HG02884 (cell line): Measurements from ENCODE around the gene CDC42EP4.

Experiments used
- ATAC-seq: cut with Tn5 transposase; IDR thresholded peaks from one replicate; pipeline ENCODE4 v1.9.1; 2021; ENCODE audit warnings: mild to moderate bottlenecking, moderate library complexity; ENCODE audit not compliant: unreplicated experiment

The CDC42EP4 gene

GRCh38 chr17:73261952-73262675 is 49.7 kb downstream of the CDC42EP4 start:
- no peak for ATAC-seq

- ATAC-seq, result no peak
Observed at GRCh38 chr17:73261617-73261951, 50.2 kb downstream of the CDC42EP4 start, which contains the start of gene CPSF4L. TSS of gene CPSF4L (minus strand) at chr17:73261880. CDS start at chr17:73261818, 62 bp downstream.

DNA sequence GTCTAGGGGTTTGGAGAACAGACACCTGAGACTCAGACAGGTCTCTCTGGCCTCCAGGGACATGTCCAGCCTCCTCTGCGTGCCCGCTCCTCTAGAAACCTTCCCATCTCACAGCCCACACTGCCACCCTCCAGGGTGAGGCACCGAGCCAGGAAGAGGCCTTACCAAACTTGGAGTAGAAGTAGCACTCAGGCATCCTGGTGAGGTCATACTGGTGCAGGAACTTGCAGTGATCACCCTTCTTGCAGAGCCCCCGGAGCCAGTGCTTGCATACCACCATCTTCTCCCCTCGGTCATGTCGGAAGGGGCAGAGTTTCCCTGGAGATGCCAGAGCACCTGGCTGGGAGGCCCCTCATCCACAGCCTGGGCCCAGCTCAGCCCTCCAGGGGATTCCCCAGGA is 54.3 kb downstream of the CDC42EP4 start:
- no peak for ATAC-seq

DNA sequence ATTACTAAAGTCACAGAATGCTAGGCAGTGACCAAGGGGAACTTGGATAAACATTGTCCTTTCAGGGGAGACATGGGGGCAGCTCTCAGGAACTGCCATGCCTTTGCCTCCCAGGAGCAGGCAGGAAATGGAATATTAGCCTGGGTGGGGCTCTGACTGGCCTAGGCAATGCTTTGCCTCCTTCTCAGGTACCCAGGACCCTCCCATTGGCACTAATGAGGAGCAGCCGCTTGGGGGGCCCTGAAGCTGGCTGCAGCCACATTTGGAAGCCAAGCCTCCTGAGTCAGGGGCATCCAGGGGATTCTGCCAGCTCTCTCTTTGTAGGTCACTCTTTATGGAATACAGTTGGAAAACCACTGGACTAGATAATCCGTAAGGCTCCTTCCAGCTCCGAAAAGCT is 55.6 kb downstream of the CDC42EP4 start:
- no peak for ATAC-seq

- ATAC-seq, result no peak
Observed at GRCh38 chr17:73255671-73256181, 56.1 kb downstream of the CDC42EP4 start.

GRCh38 chr17:73251871-73252270 is 59.9 kb downstream of the CDC42EP4 start:
- no peak for ATAC-seq

DNA sequence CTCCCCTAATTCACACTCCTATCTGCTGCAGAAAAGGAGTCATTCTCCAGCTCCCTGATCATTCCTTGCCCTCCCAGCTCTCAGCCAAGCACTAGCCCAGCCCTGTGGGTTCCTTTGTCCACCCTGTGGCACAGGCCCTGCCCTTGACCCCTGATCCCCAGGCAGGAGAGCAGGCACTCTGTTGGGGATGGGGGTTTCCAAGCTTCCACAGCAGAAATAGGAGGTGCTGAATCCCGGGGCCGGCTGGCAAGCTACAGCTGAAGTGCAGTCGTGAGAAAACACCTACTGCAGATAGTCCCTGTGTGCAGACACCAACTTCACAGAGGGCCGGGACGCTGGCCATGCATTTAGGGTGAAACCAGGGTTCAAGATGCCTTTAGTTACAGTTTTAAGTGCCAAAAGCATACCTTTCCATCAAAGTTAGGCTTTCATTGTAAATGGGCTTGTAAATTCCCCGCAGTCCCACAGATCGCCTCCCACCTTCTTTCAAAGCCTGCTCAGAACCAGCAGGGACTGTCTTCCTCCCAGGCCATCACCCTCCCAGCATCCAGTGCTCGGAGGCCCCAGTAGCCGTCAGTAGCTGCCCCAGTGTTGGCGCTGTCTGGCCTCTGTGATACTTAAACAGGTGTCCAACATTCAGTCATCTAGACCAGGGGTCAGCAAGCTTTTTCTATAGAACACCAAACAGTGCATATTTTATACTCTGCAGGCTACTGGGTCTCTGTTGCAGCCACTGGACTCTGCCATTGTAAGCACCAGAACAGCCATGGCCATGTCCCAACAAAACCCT is 60.8 kb downstream of the CDC42EP4 start:
- no peak for ATAC-seq

DNA sequence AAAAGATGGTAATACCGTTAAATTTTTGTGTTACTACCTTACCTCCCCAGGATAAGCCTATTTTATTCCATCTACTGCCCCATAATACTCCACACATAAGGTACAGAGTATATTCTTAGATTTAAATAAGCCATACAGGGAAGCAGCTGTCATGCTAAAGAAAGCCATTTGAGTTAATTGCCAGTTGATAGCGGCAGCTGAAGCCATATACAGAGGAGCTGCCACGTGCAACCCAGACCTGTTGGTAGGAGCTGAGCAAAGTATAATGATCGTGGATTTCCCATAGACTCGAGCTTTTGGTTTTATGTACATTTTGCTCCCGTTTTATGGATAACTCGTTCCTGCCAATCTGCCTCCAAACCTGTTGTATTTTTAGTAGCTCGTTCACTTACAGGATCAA is 62.1 kb downstream of the CDC42EP4 start:
- ATAC-seq, result no peak

- ATAC-seq, result no peak
Observed at GRCh38 chr17:73248532-73248931, 63.3 kb downstream of the CDC42EP4 start.

DNA sequence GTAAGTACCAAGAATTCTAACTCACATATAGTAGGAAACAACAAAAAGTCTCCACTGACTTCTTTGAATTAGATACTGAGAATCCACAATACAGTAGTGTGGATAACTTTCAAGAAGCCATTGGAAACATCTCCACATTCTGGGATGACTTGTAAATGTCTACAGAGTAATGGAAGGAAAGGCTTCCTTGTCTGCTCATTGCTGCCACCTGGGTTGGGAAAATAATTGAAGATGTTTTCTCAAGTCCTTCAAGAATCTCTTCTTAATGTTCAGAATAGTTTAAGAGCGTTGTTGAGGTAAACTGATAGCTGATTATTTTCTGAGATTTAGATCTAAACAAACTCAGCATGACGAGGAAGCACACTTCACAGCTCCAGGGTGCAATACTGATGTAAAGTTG is 64.1 kb downstream of the CDC42EP4 start:
- ATAC-seq, result no peak

DNA sequence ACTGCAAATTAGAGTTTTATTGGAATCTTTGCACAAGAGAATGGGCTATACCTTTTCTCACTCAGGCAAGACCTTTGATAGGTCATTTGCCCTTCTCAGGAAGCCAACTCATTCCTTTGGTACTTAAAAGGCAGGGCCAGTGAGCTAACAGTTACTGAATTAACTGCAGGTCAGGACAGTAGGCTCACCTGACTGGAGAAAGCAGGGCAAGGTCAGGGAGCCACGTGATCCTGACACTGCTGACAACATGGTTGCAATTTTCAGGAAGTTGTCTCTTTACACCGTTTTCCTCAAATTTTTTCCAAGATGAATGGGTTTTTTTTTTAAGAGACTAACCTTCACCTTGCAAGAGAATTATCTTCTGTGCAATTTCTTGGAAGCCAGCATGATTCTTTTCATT is 71.2 kb downstream of the CDC42EP4 start:
- ATAC-seq, result no peak

DNA sequence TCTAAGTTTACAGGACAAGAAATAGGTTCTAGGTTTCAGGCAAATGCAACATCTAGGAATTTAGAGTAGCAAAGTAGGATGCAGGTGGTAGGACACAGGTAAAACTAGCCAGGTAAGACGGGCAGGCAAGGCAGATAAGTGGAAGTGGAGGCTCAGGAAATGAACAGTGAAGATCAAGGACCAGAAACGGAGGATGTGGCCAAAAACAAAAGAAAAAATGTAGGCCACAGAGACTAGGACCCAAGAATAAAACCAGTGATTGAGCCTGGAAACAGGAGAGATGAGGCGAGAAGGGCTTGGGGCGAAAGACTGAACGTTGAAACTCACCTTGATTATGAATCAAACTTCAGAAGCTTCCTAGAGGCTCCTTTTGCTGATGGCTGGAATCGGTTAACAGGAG is 74.1 kb downstream of the CDC42EP4 start:
- no peak for ATAC-seq

- ATAC-seq, result no peak
Observed at GRCh38 chr17:73234736-73235135, 77.1 kb downstream of the CDC42EP4 start.
